Measurements from ENCODE around the gene SLC39A5. TPM values are rescaled to one million over a fixed set of nuclear protein-coding genes. Genes with fewer than 3 reads are reported as not detected.
A peak's percentile ranks its signal among the peaks of the same experiment; 100 is the strongest.

Gene SLC39A5
- total RNA-seq, 4 donors from 2014 or later = 1.5 TPM; not detected in 3

GRCh38 chr12:56212361-56212760 is 17.5 kb upstream of the SLC39A5 start:
- no peaks in the 10 kb centered on the region for H3K9me3 ChIP-seq
- H3K27ac ChIP-seq = no peak overlapping the region
- H3K4me1 ChIP-seq = peaks cover 0 to 5% (median 0%) of the 10 kb centered on the region in 4 donors
- no peaks in the 10 kb centered on the region for H3K27me3 ChIP-seq
- DNase-seq (ENCODE audit: low spot score in 2 of 2) = no peak
- WGBS, 2 donors = 87 to 88% methylated on average over 1 of the region's 1 CpG
- TF ChIP-seq POLR2A (IDR thresholded peaks at IDR 0.05) (no peak), CTCF (IDR thresholded peaks at IDR 0.05) (no peak), EP300 (IDR thresholded peaks at IDR 0.05) (no peak)
- H3K36me3 ChIP-seq = peaks cover 6 to 100% (median 46%) of the 10 kb centered on the region in 3 donors
- H3K4me3 ChIP-seq = no peak overlapping the region

GRCh38 chr12:56213878-56214277 is 16.0 kb upstream of the SLC39A5 start:
- peaks cover 6 to 89% (median 36%) of the 10 kb centered on the region in 3 donors for H3K36me3 ChIP-seq
- no peaks in the 10 kb centered on the region for H3K27me3 ChIP-seq
- TF ChIP-seq EP300 (IDR thresholded peaks at IDR 0.05) (no peak), POLR2A (IDR thresholded peaks at IDR 0.05) (no peak), CTCF (IDR thresholded peaks at IDR 0.05) (no peak)
- WGBS, 2 donors = 90 to 94% methylated on average over 5 of the region's 5 CpGs
- no peak overlapping the region for H3K27ac ChIP-seq
- no peak for DNase-seq (ENCODE audit: low spot score in 2 of 2)
- H3K9me3 ChIP-seq = no peaks in the 10 kb centered on the region
- no peak overlapping the region for H3K4me3 ChIP-seq
- peaks cover 0 to 12% (median 0%) of the 10 kb centered on the region in 4 donors for H3K4me1 ChIP-seq

- no peak for TF ChIP-seq CTCF (IDR thresholded peaks at IDR 0.05)
- TF ChIP-seq EP300 (IDR thresholded peaks at IDR 0.05) = no peak
- no peak for TF ChIP-seq POLR2A (IDR thresholded peaks at IDR 0.05)
- WGBS, 2 donors = 75 to 77% methylated on average over 3 of the region's 3 CpGs
- Histone ChIP-seq H3K36me3 (peaks cover 6 to 63% (median 22%) of the 10 kb centered on the region in 3 donors), H3K4me3 (no peak overlapping the region), H3K27me3 (no peaks in the 10 kb centered on the region), H3K9me3 (no peaks in the 10 kb centered on the region), H3K27ac (no peak overlapping the region), H3K4me1 (peaks cover 0 to 35% (median 13%) of the 10 kb centered on the region in 4 donors)
- DNase-seq (ENCODE audit: low spot score in 2 of 2) = no peak
Measured at GRCh38 chr12:56216461-56216860, 13.4 kb upstream of the SLC39A5 start.

- TF ChIP-seq POLR2A (IDR thresholded peaks at IDR 0.05) (no peak), CTCF (IDR thresholded peaks at IDR 0.05) (no peak), EP300 (IDR thresholded peaks at IDR 0.05) (no peak)
- Histone ChIP-seq H3K4me3 (no peak overlapping the region), H3K27ac (peak overlapping the region in 3 of 4 donors; percentile 90 to 99 (median 99)), H3K9me3 (no peaks in the 10 kb centered on the region), H3K4me1 (peaks cover 0 to 53% (median 28%) of the 10 kb centered on the region in 4 donors), H3K36me3 (peaks cover 2 to 30% (median 2%) of the 10 kb centered on the region in 3 donors), H3K27me3 (no peaks in the 10 kb centered on the region)
- 82 to 84% methylated on average over 9 of the region's 9 CpGs for WGBS, 2 donors
- DNase-seq (ENCODE audit: low spot score in 2 of 2) = no peak
Measured at GRCh38 chr12:56219840-56220239, 10.0 kb upstream of the SLC39A5 start.

- H3K27me3 ChIP-seq = no peaks in the 10 kb centered on the region
- H3K9me3 ChIP-seq = no peaks in the 10 kb centered on the region
- H3K27ac ChIP-seq = peak overlapping the region; percentile 90 to 99 (median 96)
- peaks cover 0 to 23% (median 0%) of the 10 kb centered on the region in 3 donors for H3K36me3 ChIP-seq
- H3K4me3 ChIP-seq = peak overlapping the region; percentile 69 to 95 (median 82)
- H3K4me1 ChIP-seq = peaks cover 0 to 56% (median 31%) of the 10 kb centered on the region in 4 donors
- DNase-seq (ENCODE audit: low spot score in 2 of 2) = no peak
- 7 to 10% methylated on average over 10 of the region's 10 CpGs for WGBS, 2 donors
- TF ChIP-seq EP300 (IDR thresholded peaks at IDR 0.05) = no peak
- TF ChIP-seq CTCF (IDR thresholded peaks at IDR 0.05) = no peak
- TF ChIP-seq POLR2A (IDR thresholded peaks at IDR 0.05) = no peak
Measured at GRCh38 chr12:56220611-56221231, 9.1 kb upstream of the SLC39A5 start.
